C4-2B (cell line): ENCODE results near the gene EDNRB.

Source experiments
- ZFX ChIP-seq: fragments of 450-650 bp; IDR thresholded peaks from 2 replicates; pipeline ENCODE4 v1.6.1; 2017
- TF ChIP-seq, protein P1 (sequence below): fragments of 450-650 bp; conservative IDR thresholded peaks from 2 replicates; pipeline ENCODE4 v1.5.1; 2017; ENCODE audit warnings: mild to moderate bottlenecking

DNA sequence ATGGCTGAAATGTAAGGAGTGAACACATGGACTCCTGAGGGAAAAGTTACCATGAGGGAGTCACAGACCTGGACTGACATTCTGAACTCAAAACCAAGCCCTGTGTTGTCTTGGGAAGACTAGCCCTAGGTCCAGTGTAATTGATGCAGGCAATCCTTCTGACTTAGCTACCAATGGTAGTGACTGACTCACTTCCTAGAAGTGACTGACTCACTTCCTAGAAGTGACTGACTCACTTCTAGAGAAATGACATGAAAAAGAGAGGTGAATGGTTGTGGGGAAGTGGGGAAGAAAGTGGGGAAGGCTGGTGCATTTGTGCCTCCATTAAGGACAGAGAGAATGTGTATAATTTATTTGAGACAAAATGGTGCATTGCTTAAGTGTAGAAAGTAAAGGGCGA lies 49.9 kb downstream of the EDNRB start:
- TF ChIP-seq, protein P1, sequence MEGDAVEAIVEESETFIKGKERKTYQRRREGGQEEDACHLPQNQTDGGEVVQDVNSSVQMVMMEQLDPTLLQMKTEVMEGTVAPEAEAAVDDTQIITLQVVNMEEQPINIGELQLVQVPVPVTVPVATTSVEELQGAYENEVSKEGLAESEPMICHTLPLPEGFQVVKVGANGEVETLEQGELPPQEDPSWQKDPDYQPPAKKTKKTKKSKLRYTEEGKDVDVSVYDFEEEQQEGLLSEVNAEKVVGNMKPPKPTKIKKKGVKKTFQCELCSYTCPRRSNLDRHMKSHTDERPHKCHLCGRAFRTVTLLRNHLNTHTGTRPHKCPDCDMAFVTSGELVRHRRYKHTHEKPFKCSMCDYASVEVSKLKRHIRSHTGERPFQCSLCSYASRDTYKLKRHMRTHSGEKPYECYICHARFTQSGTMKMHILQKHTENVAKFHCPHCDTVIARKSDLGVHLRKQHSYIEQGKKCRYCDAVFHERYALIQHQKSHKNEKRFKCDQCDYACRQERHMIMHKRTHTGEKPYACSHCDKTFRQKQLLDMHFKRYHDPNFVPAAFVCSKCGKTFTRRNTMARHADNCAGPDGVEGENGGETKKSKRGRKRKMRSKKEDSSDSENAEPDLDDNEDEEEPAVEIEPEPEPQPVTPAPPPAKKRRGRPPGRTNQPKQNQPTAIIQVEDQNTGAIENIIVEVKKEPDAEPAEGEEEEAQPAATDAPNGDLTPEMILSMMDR, result no peak
- no peak for TF ChIP-seq ZFX
